GM23338 (cell line): ENCODE data around the gene AKR1B1. TPM values are rescaled to one million over a fixed set of nuclear protein-coding genes. Genes with fewer than 3 reads are reported as not detected.

Experiments used
- ATAC-seq: fragments of 200-7000 bp; cut with Tn5 transposase; 3 replicates; pipeline ENCODE4 v1.9.1; 2020
- DNase-seq: peaks from one replicate; pipeline ENCODE4 v3.0.0-alpha.2; 2015; ENCODE audit warnings: low spot score
- H2AFZ ChIP-seq: fragments of 200-600 bp; sonication (generic); 2 replicates; pipeline ENCODE4 v1.8.0; 2016; ENCODE audit warnings: antibody characterized with exemption, mild to moderate bottlenecking, moderate library complexity
- H3F3A ChIP-seq: fragments of 200-600 bp; sonication (generic); replicated peaks from 2 replicates; pipeline ENCODE4 v1.8.0; 2017; ENCODE audit warnings: antibody characterized with exemption, mixed run types, low read depth
- H3K27ac ChIP-seq: fragments of 200-600 bp; sonication (generic); 2 replicates; pipeline ENCODE4 v1.6.1; 2016; ENCODE audit warnings: low read depth
- H3K27me3 ChIP-seq: fragments of 200-600 bp; sonication (generic); 2 replicates; pipeline ENCODE4 v1.8.0; 2016; ENCODE audit warnings: mild to moderate bottlenecking, mixed run types, moderate library complexity; ENCODE audit not compliant: insufficient read depth
- H3K36me3 ChIP-seq: fragments of 200-600 bp; sonication (generic); 2 replicates; pipeline ENCODE4 v1.8.0; 2016; ENCODE audit warnings: mild to moderate bottlenecking; ENCODE audit not compliant: insufficient read depth
- H3K4me1 ChIP-seq: fragments of 200-600 bp; sonication (generic); 2 replicates; pipeline ENCODE4 v1.8.0; 2016; ENCODE audit warnings: mild to moderate bottlenecking, moderate library complexity; ENCODE audit not compliant: insufficient read depth
- H3K4me2 ChIP-seq: fragments of 200-600 bp; sonication (generic); 2 replicates; pipeline ENCODE4 v1.7.1; 2017; ENCODE audit warnings: mixed run types
- H3K4me3 ChIP-seq: fragments of 200-600 bp; sonication (generic); 2 replicates; pipeline ENCODE4 v1.6.1; 2016; ENCODE audit warnings: mixed run types
- H3K79me2 ChIP-seq: fragments of 200-600 bp; sonication (generic); replicated peaks from 2 replicates; pipeline ENCODE4 v1.8.0; 2017; ENCODE audit warnings: mild to moderate bottlenecking; ENCODE audit not compliant: insufficient read depth
- H3K9me2 ChIP-seq: fragments of 200-600 bp; sonication (generic); 2 replicates; pipeline ENCODE4 v1.8.0; 2017; ENCODE audit not compliant: insufficient read depth
- H4K20me1 ChIP-seq: fragments of 200-600 bp; sonication (generic); replicated peaks from 2 replicates; pipeline ENCODE4 v1.8.0; 2017; ENCODE audit warnings: mild to moderate bottlenecking; ENCODE audit not compliant: insufficient read depth
- H3K27ac Mint-ChIP-seq: 2 replicates; pipeline ENCODE4 v1.8.0; 2020; ENCODE audit warnings: inconsistent platforms, mild to moderate bottlenecking, moderate library complexity, mixed read lengths
- H3K27me3 Mint-ChIP-seq: 3 replicates; pipeline ENCODE4 v1.8.0; 2022; ENCODE audit warnings: low read depth, mild to moderate bottlenecking, moderate library complexity, mixed read lengths, inconsistent platforms; ENCODE audit not compliant: insufficient read depth, poor library complexity
- H3K36me3 Mint-ChIP-seq: 3 replicates; pipeline ENCODE4 v1.8.0; 2021; ENCODE audit warnings: low read depth, mild to moderate bottlenecking, inconsistent platforms, moderate library complexity, mixed read lengths
- H3K4me1 Mint-ChIP-seq: 3 replicates; pipeline ENCODE4 v1.8.0; 2020; ENCODE audit warnings: mild to moderate bottlenecking, inconsistent platforms, mixed read lengths
- H3K4me3 Mint-ChIP-seq: 3 replicates; pipeline ENCODE4 v1.8.0; 2021; ENCODE audit warnings: moderate library complexity, mild to moderate bottlenecking, inconsistent platforms, mixed read lengths
- H3K9me3 Mint-ChIP-seq: 3 replicates; pipeline ENCODE4 v1.8.0; 2020; ENCODE audit warnings: moderate library complexity, mild to moderate bottlenecking, inconsistent platforms, mixed read lengths
- CTCF ChIP-seq, 2 experiments: fragments of 200-600 bp in 1 of 2; sonication (generic) in 1 of 2; conservative IDR thresholded peaks; 2 replicates each; pipeline versions ENCODE4 v1.5.1 to v1.6.1; 2016 to 2017; ENCODE audit warnings: antibody characterized with exemption in 2 of 2, low read depth in 2 of 2, mild to moderate bottlenecking in 2 of 2, moderate library complexity in 1 of 2
- EZH2phosphoT487 ChIP-seq: fragments of 200-600 bp; sonication (generic); IDR thresholded peaks from one replicate; pipeline ENCODE4 v1.8.1; 2018; ENCODE audit warnings: antibody characterized with exemption; ENCODE audit not compliant: unreplicated experiment
- JUNB ChIP-seq: IDR thresholded peaks from one replicate; pipeline ENCODE4 v1.6.1; 2016; ENCODE audit warnings: antibody characterized with exemption; ENCODE audit not compliant: unreplicated experiment
- REST ChIP-seq: IDR thresholded peaks from one replicate; pipeline ENCODE4 v1.6.1; 2018; ENCODE audit warnings: antibody characterized with exemption; ENCODE audit not compliant: unreplicated experiment
- ZNF114 ChIP-seq: fragments of 250-450 bp; sonication (Bioruptor Pico); IDR thresholded peaks from 2 replicates; pipeline ENCODE4 v1.5.0; 2020; ENCODE audit warnings: mild to moderate bottlenecking, moderate library complexity
- ZNF462 ChIP-seq: fragments of 250-450 bp; sonication (Bioruptor Pico); IDR thresholded peaks from 2 replicates; pipeline ENCODE4 v1.5.0; 2020; ENCODE audit warnings: mild to moderate bottlenecking, moderate library complexity
- polyA plus RNA-seq: library from polyadenylated mRNA; unstranded; fragments of >200 nt; fragmentation: Nextera tagmentation; extraction: Ambion mirVana; gene quantifications from 2 replicates; pipeline ENCODE4 v1.2.1, GENCODE V29; 2016
- total RNA-seq: library from RNA; depleted of rRNA; stranded (reverse); fragments of >200 nt; shearing (Covaris generic); gene quantifications from 2 replicates; pipeline ENCODE4 v1.2.3, GENCODE V29; 2014

AKR1B1 gene
- total and polyA plus RNA-seq, 2 experiments from 2014 or later: 132 to 154 TPM

- peaks cover 11% of the 10 kb centered on the region for H3K27me3 Mint-ChIP-seq
- Histone ChIP-seq H3K36me3 (0 out of 2 replicates have a peak, but pooled peaks cover 8% of the 10 kb centered on the region), H3K4me3 (peak overlapping the region; percentile 88), H3K4me2 (peak overlapping the region; percentile 94), H3K27ac (no peak overlapping the region), H3K4me1 (no peaks in the 10 kb centered on the region; the same call in 1 of the 2 replicates), H3K27me3 (peaks cover 10% of the 10 kb centered on the region), H3K79me2 (peaks cover 48% of the 10 kb centered on the region), H2AFZ (peak overlapping the region; percentile 90), H3F3A (no peaks in the 10 kb centered on the region), H4K20me1 (peaks cover 11% of the 10 kb centered on the region; the same call in 1 of the 2 replicates), H3K9me2 (peaks cover 8% of the 10 kb centered on the region; the same call in 1 of the 2 replicates)
- H3K4me3 Mint-ChIP-seq: peak overlapping the region; percentile 89
- peak in 1 of 2 experiments; percentile 34; a peak in 3 of 4 replicates for TF ChIP-seq CTCF (conservative IDR thresholded peaks at IDR 0.05; ENCODE audit: low read depth in 2 of 2)
- no peak for TF ChIP-seq JUNB
- peak; percentile 79 for DNase-seq
- H3K36me3 Mint-ChIP-seq: peaks cover 28% of the 10 kb centered on the region
- H3K27ac Mint-ChIP-seq: no peak overlapping the region
- no peaks in the 10 kb centered on the region for H3K9me3 Mint-ChIP-seq
- peaks cover 20% of the 10 kb centered on the region for H3K4me1 Mint-ChIP-seq
- ATAC-seq: peak; percentile 79
Measured at GRCh38 chr7:134458341-134458805, 527 bp downstream of the AKR1B1 start.

GRCh38 chr7:134457210-134457609 lies 1.7 kb downstream of the AKR1B1 start:
- Histone ChIP-seq H3K4me2 (peak overlapping the region; percentile 94), H4K20me1 (peaks cover 11% of the 10 kb centered on the region), H3K4me3 (no peak overlapping the region; the same call in 1 of the 2 replicates), H3K27ac (no peak overlapping the region), H3K36me3 (0 out of 2 replicates have a peak, but pooled peaks cover 8% of the 10 kb centered on the region), H3K9me2 (peaks cover 8% of the 10 kb centered on the region; the same call in 1 of the 2 replicates), H2AFZ (no peak overlapping the region), H3K4me1 (no peaks in the 10 kb centered on the region; the same call in 1 of the 2 replicates), H3F3A (no peaks in the 10 kb centered on the region), H3K27me3 (peaks cover 10% of the 10 kb centered on the region), H3K79me2 (peaks cover 59% of the 10 kb centered on the region)
- Mint-ChIP-seq H3K4me1 (peaks cover 23% of the 10 kb centered on the region), H3K27ac (no peak overlapping the region), H3K9me3 (no peaks in the 10 kb centered on the region), H3K27me3 (peaks cover 11% of the 10 kb centered on the region), H3K36me3 (peaks cover 28% of the 10 kb centered on the region), H3K4me3 (peak overlapping the region; percentile 89)
- ATAC-seq (no peak), DNase-seq (no peak)
- no peak for TF ChIP-seq EZH2phosphoT487
- no peak for TF ChIP-seq ZNF462 (CRISPR knock-in tag)
- TF ChIP-seq REST: no peak
- TF ChIP-seq ZNF114 (CRISPR knock-in tag): no peak
